Nephron progenitor cell (in vitro differentiated cells): ENCODE data around the gene ITGAL.
A peak's percentile ranks its signal among the peaks of the same experiment; 100 is the strongest.

Source experiments
- DNase-seq: peaks from one replicate; pipeline ENCODE4 v3.0.0; 2021
- H3K27ac Mint-ChIP-seq: 2 replicates; pipeline ENCODE4 v1.8.0; 2021; ENCODE audit warnings: mild to moderate bottlenecking, moderate library complexity, mixed read lengths
- H3K27me3 Mint-ChIP-seq: 2 replicates; pipeline ENCODE4 v1.8.0; 2021; ENCODE audit warnings: mild to moderate bottlenecking, low read depth, mixed read lengths; ENCODE audit not compliant: poor library complexity
- H3K36me3 Mint-ChIP-seq: 2 replicates; pipeline ENCODE4 v1.8.0; 2021; ENCODE audit warnings: low read depth, mixed read lengths
- H3K4me1 Mint-ChIP-seq: 2 replicates; pipeline ENCODE4 v1.8.0; 2021; ENCODE audit warnings: mixed read lengths
- H3K4me3 Mint-ChIP-seq: 2 replicates; pipeline ENCODE4 v1.8.0; 2021; ENCODE audit warnings: mild to moderate bottlenecking, moderate library complexity, mixed read lengths
- H3K9me3 Mint-ChIP-seq: 2 replicates; pipeline ENCODE4 v1.8.0; 2021; ENCODE audit warnings: mild to moderate bottlenecking, moderate library complexity, mixed read lengths
- CTCF ChIP-seq: fragments of 200-600 bp; sonication (generic); IDR thresholded peaks from 2 replicates; pipeline ENCODE4 v1.5.0; 2021; ENCODE audit warnings: antibody characterized with exemption

The ITGAL gene

GRCh38 chr16:30503403-30504296 lies 31.1 kb downstream of the ITGAL start:
- Mint-ChIP-seq H3K4me3 (no peak overlapping the region), H3K4me1 (no peaks in the 10 kb centered on the region), H3K27me3 (peaks cover 12% of the 10 kb centered on the region), H3K27ac (no peak overlapping the region), H3K36me3 (no peaks in the 10 kb centered on the region), H3K9me3 (no peaks in the 10 kb centered on the region)
- no peak for TF ChIP-seq CTCF
- no peak for DNase-seq

- DNase-seq: no peak
- Mint-ChIP-seq H3K4me3 (no peak overlapping the region), H3K9me3 (no peaks in the 10 kb centered on the region), H3K4me1 (no peaks in the 10 kb centered on the region), H3K36me3 (no peaks in the 10 kb centered on the region), H3K27me3 (peaks cover 22% of the 10 kb centered on the region), H3K27ac (no peak overlapping the region)
- TF ChIP-seq CTCF: no peak
Measured at GRCh38 chr16:30509081-30509765, 36.7 kb downstream of the ITGAL start.

- DNase-seq: no peak
- TF ChIP-seq CTCF: no peak
- H3K27ac Mint-ChIP-seq: no peak overlapping the region
- no peaks in the 10 kb centered on the region for H3K4me1 Mint-ChIP-seq
- no peaks in the 10 kb centered on the region for H3K9me3 Mint-ChIP-seq
- peaks cover 27% of the 10 kb centered on the region for H3K27me3 Mint-ChIP-seq
- H3K36me3 Mint-ChIP-seq: no peaks in the 10 kb centered on the region
- no peak overlapping the region for H3K4me3 Mint-ChIP-seq
Measured at GRCh38 chr16:30510376-30510938, 37.9 kb downstream of the ITGAL start.

GRCh38 chr16:30511509-30511908 lies 39.0 kb downstream of the ITGAL start:
- no peak for DNase-seq
- no peak overlapping the region for H3K27ac Mint-ChIP-seq
- no peak overlapping the region for H3K4me3 Mint-ChIP-seq
- H3K4me1 Mint-ChIP-seq: no peaks in the 10 kb centered on the region
- H3K27me3 Mint-ChIP-seq: peaks cover 27% of the 10 kb centered on the region
- no peaks in the 10 kb centered on the region for H3K36me3 Mint-ChIP-seq
- no peak for TF ChIP-seq CTCF
- H3K9me3 Mint-ChIP-seq: no peaks in the 10 kb centered on the region

GRCh38 chr16:30515275-30515674 lies 42.7 kb downstream of the ITGAL start:
- H3K36me3 Mint-ChIP-seq: no peaks in the 10 kb centered on the region
- no peak for TF ChIP-seq CTCF
- peaks cover 35% of the 10 kb centered on the region for H3K27me3 Mint-ChIP-seq
- no peaks in the 10 kb centered on the region for H3K9me3 Mint-ChIP-seq
- no peaks in the 10 kb centered on the region for H3K4me1 Mint-ChIP-seq
- no peak for DNase-seq
- H3K27ac Mint-ChIP-seq: peak overlapping the region; percentile 9
- H3K4me3 Mint-ChIP-seq: no peak overlapping the region
